Stimulated activated CD4-positive, alpha-beta T cell treated with anti-CD3 and anti-CD28 coated beads, Interleukin-1b, Interleukin-23, amount 100 ng/mL, for 4 hours (primary cell): Measurements from ENCODE around the gene ZNF423.
A peak's percentile ranks its signal among the peaks of the same experiment; 100 is the strongest.
"Not testable (repeated sequence)": the region's sequence is repeated elsewhere in the genome, so short reads cannot be mapped to it uniquely, and the experiment has no call there.

Experiments
- DNase-seq, 2 donors: peaks; one replicate each; pipeline ENCODE4 v3.0.0-alpha.2; 2020; ENCODE audit warnings: low read depth in 2 of 2

The ZNF423 gene

DNA sequence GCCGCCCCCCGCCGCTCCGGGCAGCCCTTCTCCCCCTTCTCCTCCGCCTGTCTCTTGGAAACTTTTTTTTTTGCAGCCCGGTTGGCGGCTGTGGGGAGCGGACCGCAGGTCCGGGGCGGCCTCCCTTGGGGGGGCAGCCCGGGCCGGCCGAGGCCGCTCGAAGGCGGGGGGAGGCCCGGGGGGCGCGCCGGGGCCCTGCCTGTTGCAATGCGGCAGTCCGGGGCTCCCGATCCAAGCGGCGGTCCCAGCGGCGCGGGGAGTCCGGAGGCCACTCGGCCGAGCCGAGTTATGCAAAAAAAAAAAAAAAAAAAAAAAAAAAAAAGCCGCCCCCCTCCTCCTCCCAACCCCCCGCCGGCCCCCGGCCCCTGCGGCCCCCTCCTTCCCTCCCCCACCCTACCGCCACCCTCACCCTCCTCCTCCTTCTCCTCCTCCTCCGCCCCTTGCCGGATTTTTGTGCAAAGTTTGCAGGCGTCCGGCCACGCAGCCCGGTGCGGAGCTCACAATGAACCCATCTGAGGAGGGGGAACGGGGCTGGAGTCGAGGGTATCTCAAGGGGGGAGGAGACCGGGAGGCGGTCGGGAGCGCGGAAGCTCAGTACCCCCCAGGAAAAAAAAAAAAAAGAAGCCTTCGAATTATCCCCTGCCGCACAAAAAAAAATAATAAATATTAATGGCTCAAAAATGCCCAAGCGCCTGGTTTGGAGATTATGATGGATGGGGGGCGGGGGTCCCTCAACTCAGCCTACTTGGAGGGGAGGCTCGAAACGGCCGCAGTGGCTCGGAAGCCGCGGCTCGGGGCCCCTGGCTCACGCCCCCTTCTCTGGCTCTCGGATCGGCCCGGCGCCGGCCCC is at the start of gene ZNF423:
Gene ZNF423 (minus strand): TSS at position 291 of the 850 bp plus-strand sequence. CDS start 338 bp downstream, outside the sequence.
- no peak for DNase-seq

DNA sequence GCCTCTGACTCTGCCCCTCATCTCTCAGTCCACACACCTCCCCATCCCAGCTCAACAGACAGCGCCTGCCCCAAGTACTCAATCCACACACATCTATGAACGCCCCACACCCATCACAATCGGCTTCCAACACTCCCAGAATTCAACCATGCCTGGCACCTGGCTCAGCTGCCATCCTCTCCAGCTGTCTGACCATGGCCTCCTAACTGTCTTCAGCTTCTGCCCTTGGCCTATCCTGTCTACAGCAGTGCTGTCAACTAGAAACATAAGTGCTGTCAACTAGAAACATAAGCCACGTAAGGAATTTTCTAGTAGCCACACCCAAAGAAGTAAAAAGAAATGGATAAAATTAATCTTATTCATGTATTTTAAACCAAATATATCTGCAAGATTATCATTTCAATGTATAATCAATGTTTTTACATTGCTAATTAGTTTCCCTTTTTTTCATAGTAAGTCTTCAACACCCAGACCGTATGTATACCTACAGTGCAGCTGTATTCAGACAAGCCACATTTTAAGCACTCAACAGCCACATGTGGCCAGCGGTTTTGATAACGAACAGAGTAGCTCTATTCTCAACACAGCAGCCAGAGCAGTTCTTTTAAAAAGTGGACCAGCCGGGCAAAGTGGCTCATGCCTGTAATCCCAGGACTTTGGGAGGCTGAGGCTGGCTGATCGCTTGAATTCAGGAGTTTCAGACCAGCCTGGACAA is 48.6 kb upstream of the ZNF423 start:
- no peak for DNase-seq

DNA sequence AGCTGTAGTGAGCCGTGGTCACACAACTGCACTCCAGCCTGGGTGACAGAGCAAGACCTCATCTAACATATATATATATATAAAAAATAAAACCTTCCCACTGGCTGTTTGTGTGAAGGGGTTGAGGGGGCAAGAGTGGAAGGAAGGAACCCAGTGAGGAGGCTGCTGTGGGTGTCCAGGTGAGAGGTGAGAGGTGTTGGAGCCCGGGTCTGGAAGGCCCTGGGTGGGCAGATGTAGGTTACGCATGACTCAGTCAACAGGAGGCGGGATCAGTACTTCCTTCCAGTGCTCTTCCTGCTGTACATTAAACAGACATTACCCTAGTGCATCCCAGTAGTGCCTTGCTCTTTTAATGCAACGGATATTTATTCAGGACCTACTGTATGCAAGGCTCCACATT is 47.0 kb upstream of the ZNF423 start:
- no peak for DNase-seq

DNA sequence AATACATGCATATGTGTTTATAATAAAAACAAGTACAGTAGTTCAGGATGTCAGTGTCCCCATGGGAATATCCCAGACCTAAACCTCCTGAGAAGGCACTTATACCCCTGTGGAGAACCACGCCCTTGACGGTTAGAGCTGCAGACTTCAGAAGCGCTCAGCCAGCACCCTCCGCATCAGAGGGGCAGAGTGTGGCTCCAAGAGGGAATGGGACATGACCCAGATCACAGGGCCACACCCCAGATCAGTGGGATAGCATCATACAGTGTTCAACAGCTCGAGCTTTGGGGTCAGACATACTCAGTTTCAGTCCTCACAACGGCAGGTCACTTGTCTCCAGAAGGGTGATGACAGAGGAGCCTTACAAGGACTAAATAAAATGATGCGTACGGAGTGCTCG is 45.8 kb upstream of the ZNF423 start:
- DNase-seq: no peak

DNA sequence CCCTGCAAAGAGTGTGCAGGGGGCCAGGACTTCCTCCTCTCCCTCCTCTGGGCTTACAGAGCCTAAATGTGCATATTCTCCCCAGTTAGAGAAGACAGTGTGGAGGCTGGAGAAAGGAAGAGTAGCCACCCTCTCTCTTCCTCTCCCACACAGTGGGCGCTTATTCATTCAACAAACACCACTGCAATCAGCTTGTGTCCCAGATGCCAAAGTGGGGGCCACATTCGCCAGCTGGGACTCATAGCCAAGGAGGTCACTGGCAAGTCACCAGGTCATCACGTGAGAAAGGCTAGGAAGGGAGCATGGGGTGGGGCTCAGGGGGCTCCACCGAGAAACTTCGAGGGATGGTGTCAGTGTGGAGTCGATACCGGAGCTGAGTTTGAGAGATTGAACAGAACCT is 45.0 kb upstream of the ZNF423 start:
- no peak for DNase-seq

DNA sequence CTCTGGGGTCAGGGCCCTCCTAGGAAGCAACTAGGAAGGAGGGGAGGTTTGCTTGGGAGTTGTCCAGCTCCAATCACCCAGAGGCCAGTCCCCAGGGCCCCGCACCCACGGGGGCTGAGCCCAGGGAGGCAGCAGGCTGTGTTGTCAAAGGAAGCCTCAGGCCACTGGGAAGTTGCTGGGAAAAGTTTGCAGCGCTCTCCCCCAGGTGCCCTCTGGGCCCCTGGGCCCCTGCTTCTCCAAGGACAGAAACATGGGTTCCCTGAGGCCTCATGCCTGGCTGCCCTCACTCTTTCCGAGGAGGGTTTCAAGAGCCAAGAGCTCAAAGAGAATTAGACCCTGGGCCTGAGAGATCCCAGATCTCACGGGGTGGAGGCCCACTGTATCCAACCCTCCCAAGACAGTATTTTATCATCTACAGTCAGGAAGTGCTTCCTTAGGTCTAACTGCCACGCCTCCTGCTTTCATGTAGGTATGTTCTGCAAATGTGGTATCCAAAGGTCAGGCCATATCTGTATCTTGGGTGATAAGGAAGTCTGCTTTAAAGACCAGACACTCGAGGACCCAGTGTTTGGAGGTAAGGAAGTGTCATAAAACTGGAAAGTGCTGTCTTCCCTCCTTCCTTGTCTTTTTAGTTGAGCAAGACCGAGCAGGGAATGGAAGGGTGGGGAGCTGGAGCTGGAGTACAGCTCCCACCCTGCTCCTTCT is 44.2 kb upstream of the ZNF423 start:
- no peak for DNase-seq

- DNase-seq: no peak
Observed at GRCh38 chr16:49896447-49896964, 40.6 kb upstream of the ZNF423 start.

GRCh38 chr16:49890876-49891275 is 35.0 kb upstream of the ZNF423 start:
- peak in 1 of 2 donors; percentile 5 for DNase-seq

- no peak for DNase-seq
Observed at GRCh38 chr16:49889725-49890397, 33.9 kb upstream of the ZNF423 start.

DNA sequence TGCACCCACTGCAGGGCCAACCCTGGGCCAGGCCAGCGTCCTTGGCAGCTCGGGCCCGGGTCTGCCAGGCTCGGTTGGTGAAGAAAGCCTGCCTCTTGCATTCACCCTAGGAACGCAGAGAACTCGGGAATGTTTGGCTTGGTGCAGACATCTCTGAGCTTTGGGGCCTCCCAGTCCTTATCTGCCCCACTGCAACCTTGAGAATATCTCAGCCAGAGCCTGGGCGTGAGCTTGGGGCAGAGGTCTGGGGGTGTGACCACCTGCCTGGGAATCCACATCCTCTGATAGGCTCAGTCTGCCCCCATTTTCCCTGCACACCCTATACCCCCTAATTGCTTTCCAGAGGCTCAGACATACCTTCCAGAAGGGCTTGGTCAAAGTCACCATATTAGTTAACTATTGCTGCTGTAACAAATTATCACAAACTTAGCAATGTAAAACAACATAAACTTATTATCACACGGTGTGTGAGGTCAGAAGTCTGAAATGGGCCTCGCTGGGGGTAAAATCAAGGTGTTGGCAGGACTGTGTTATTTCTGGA is 30.7 kb upstream of the ZNF423 start:
- no peak for DNase-seq

- DNase-seq: no peak
Observed at GRCh38 chr16:49884033-49885015, 28.4 kb upstream of the ZNF423 start.

DNA sequence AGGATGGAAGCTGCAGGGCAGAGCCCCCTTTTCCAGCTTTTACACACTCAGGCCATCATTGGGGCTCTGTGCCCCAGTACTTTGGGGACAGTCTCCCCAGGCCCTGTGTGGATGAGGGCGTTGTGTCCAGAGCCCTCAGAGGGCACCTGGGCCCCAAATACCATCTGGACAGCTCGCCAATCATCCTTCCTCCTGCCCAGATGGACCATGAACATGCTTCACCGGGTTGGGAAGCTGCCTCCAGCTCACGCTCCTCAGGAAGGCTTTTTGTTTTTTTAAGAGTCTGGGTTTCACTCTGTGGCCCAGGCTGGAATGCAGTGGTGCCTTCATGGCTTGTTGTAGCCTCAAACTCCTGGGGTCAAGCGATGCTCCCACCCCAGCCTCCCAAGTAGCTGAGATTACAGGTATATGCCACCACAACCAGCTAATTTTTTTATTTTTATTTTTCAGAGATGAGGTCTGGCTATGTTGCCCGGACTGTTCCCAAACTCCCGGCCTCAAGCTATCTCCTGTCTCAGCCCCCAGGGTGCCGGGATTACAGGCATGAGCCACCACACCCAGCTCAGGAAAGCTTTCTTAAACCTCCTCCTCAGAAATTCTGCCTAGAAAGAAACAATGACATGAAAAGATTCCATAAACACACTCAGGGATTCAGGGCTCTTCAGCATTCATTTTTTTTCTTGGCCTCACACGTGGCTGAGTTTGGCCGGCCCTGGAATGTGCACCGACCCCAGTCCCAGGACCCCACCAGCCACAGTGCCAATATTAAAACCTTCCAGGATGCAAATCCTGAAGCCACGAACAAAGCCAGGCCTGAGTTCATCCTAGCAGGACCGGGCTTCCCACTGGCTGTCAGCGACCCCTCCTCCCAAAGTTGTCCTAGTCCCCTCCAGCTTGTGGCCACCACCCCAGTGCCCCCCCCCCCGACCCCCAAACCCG is 27.4 kb upstream of the ZNF423 start:
- DNase-seq: no peak

DNA sequence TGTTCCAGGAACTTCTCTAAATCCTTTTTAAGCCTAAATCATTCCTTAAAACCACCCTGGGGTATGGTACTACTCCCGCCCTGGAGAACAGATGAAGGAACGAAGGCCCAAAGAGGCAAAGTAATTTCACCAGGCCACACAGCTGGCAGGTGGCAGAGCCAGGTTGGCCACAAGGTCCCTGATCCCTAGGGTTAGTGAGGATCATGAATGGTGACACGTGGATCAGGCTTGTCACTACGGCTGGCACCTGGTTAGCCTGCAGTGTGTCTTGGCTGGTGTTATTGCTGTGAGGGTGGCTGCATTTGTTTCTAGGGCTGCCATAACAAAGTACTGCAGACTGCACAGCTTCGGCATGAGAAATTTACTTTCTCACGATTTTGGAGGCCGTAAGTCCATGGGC is 26.0 kb upstream of the ZNF423 start:
- no peak for DNase-seq

DNA sequence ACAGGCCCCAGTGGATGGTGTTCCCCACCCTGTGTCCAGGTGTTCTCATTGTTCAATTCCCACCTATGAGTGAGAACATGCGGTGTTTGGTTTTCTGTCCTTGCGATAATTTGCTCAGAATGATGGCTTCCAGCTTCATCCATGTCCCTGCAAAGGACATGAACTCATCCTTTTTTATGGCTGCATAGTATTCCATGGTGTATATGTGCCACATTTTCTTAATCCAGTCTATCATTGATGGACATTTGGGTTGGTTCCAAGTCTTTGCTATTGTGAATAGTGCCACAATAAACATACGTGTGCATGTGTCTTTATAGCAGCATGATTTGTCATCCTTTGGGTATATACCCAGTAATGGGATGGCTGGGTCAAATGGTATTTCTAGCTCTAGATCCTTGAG is 22.6 kb upstream of the ZNF423 start:
- not testable (repeated sequence) for DNase-seq

DNA sequence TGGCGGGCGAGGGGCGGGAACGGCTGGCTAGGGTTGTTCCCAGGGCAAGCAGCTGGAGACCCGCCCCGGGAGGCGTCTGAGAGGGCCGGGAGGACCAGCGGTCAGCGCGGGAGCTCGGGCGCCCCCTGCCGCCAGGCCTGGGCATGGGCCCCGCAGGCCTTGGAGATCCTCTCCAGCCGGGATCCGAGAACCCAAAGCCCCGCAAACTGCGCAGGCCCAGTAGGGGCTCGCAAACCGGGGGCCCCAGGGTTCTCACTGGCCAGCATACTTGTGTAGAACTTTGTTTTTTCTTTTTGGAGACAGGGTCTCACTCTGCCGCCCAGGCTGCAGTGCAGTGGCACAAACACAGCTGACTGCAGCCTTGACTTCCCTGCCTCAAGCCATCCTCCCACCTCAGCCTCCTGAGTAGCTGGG is 20.8 kb upstream of the ZNF423 start:
- no peak for DNase-seq

DNA sequence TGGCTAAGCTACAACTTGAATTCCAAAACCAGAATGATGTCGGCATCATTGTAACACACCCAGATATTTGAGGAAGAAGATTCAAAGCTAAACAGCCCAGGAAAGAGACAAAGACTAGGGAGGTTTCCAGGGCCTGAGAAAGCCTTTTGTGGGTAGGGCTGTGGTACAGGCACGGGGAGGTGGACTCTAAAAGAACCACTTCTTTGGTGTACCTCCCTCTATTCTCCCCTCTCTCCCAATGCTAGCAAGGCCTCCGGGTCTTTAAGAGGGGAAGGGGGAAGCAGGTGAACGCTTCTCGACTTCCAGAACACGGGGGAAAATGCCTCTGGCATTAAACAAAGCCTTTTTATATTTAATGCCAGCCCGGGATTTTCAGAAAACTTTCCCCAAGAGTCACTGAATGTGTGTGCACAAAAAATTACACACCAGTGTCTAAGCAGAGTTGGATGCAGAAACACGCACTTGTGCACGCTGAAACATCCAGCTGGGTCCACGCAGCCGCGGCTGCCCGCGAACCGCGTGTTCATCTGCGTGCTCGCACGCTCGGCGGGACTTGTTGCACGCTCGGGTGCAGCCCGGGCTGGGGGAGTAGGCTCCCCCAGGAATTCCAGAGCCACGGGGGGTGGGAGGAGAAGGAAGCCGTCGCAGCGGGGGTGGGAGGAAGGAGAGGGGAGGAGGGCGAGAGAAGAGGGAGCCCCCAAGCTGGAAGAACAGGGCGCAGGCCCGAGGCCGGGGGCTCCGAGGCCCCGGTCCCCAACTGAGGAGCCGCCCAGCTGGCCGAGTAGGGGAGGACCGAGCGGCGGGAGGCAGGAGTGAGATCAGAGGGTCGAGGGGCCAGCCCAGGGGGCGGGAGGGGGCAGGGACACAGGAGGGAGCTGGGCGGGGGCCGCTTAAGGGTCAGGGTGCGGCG is 20.1 kb upstream of the ZNF423 start:
- DNase-seq: no peak

DNA sequence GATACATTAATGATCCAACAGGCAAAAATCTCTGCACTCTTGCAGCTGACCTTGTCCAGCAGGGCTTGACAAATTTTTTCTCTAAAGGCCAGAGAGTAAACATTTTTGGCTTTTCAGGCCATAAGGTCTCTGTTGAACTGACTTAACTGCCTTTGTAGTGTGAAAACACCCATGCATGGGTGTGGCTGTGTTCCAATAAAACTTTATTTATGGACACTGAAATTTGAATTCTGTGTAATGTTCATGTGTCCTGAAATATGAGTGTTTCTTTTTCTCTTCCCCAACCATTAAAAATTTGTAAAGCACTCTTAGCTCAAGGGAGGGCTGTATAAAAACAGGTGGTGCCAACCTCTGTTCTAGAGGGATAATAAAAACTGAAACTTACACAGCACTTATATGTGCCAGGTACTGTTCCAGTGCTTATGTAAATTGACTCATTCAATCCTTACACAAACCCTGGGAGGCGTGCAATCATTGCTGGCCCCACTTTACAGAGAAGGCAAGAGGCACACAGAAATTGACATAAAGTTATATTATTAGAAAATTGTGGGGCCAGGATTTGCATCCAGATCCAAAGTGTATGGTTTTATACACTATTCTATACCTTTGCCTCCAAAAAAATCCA is 18.8 kb upstream of the ZNF423 start:
- no peak for DNase-seq
